ENCODE results near the gene KIF3A.

GRCh38 chr5:132778129-132778528 lies 40.8 kb upstream of the KIF3A start:
- TF ChIP-seq, protein P1, sequence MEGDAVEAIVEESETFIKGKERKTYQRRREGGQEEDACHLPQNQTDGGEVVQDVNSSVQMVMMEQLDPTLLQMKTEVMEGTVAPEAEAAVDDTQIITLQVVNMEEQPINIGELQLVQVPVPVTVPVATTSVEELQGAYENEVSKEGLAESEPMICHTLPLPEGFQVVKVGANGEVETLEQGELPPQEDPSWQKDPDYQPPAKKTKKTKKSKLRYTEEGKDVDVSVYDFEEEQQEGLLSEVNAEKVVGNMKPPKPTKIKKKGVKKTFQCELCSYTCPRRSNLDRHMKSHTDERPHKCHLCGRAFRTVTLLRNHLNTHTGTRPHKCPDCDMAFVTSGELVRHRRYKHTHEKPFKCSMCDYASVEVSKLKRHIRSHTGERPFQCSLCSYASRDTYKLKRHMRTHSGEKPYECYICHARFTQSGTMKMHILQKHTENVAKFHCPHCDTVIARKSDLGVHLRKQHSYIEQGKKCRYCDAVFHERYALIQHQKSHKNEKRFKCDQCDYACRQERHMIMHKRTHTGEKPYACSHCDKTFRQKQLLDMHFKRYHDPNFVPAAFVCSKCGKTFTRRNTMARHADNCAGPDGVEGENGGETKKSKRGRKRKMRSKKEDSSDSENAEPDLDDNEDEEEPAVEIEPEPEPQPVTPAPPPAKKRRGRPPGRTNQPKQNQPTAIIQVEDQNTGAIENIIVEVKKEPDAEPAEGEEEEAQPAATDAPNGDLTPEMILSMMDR (conservative IDR thresholded peaks at IDR 0.05; ENCODE audit: low read depth in 2 of 2): no peak
- TF ChIP-seq POLR2AphosphoS5 (IDR thresholded peaks at IDR 0.05; ENCODE audit: low read depth) (no peak), EZH2phosphoT487 (IDR thresholded peaks at IDR 0.05; ENCODE audit: unreplicated experiment) (no peak), EZH2 (IDR thresholded peaks at IDR 0.05; ENCODE audit: low read depth, unreplicated experiment) (no peak), CREB1 (CRISPR knock-in tag; IDR thresholded peaks at IDR 0.05; ENCODE audit: low read depth) (no peak), JUNB (IDR thresholded peaks at IDR 0.05; ENCODE audit: unreplicated experiment) (no peak)
- TF ChIP-seq, protein P2, sequence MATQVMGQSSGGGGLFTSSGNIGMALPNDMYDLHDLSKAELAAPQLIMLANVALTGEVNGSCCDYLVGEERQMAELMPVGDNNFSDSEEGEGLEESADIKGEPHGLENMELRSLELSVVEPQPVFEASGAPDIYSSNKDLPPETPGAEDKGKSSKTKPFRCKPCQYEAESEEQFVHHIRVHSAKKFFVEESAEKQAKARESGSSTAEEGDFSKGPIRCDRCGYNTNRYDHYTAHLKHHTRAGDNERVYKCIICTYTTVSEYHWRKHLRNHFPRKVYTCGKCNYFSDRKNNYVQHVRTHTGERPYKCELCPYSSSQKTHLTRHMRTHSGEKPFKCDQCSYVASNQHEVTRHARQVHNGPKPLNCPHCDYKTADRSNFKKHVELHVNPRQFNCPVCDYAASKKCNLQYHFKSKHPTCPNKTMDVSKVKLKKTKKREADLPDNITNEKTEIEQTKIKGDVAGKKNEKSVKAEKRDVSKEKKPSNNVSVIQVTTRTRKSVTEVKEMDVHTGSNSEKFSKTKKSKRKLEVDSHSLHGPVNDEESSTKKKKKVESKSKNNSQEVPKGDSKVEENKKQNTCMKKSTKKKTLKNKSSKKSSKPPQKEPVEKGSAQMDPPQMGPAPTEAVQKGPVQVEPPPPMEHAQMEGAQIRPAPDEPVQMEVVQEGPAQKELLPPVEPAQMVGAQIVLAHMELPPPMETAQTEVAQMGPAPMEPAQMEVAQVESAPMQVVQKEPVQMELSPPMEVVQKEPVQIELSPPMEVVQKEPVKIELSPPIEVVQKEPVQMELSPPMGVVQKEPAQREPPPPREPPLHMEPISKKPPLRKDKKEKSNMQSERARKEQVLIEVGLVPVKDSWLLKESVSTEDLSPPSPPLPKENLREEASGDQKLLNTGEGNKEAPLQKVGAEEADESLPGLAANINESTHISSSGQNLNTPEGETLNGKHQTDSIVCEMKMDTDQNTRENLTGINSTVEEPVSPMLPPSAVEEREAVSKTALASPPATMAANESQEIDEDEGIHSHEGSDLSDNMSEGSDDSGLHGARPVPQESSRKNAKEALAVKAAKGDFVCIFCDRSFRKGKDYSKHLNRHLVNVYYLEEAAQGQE (IDR thresholded peaks at IDR 0.05; ENCODE audit: unreplicated experiment): no peak
